ENCODE results near the gene TCIRG1.

DNA sequence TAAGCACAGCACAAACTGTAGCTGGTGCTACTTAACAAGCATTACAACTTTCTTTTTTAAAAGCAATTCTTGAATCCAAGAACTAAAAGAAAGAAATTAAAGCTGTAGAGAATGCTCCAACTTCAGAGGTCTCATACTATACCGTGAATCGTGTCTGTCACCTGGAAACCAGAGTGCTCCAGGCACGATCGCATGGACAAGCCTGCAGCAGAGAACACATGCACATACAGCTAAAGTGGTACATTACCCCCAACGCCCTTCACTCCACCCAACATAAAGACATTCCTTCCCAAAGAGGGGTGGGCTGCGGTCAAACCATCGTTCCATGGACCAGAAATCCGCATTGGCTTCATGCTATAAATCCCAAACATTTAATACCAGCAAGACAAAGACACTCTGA lies 50.9 kb downstream of the TCIRG1 start:
- TF ChIP-seq EP300 (IDR thresholded peaks at IDR 0.05) (no peak), POLR2A (IDR thresholded peaks at IDR 0.05) (no peak)

All from upper lobe of left lung (tissue), 4 donors.